Measurements from ENCODE around the gene KLHL17.

GRCh38 chr1:950268-950667 lies 10.1 kb upstream of the KLHL17 start:
- TF ChIP-seq CTCF (IDR thresholded peaks at IDR 0.05 in 8 of 11, conservative IDR thresholded peaks at IDR 0.05 in 3 of 11) (no peak), POLR2A (IDR thresholded peaks at IDR 0.05) (no peak)

Measured in spleen (tissue), 7 donors.